ENCODE results near the gene R3HDM4.
"Not testable (repeated sequence)": the region's sequence is repeated elsewhere in the genome, so short reads cannot be mapped to it uniquely, and the experiment has no call there.

Gene R3HDM4

DNA sequence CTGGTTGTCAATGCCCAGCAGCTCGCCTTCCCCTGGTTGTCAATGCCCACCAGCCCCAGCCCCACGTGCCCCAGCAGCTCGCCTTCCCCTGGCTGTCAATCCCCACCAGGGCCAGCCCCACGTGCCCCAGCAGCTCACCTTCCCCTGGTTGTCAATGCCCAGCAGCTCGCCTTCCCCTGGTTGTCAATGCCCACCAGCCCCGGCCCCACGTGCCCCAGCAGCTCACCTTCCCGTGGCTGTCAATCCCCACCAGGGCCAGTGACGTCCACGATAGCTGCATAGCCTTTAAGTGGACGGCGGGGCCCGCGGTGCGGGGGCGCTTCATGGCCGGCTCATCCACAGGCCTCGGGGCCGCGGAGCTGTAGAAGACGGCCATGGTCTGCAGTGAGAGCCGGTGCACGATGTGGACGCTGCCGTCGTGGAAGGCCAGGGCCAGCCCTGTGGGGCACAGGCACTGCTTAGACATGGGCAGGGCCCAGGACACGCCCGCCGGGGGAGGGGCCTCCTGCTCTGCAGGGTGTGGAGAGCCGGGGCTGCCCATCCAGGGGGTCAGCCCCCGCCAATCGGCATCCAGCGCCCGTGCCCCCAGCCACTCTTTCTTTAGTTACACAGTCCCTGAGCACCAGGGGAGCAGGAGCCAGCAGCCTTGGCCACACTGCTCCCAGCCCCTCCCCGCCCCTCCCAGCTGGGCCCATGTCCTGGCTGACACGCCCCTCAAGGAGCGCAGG lies 33.1 kb downstream of the R3HDM4 start:
- no peak for DNase-seq
- H3K4me3 ChIP-seq = no peak overlapping the region
- TF ChIP-seq CTCF (IDR thresholded peaks at IDR 0.05) = no peak
- peaks cover 54 to 96% (median 84%) of the 10 kb centered on the region in 3 donors for H3K36me3 ChIP-seq
- no peaks in the 10 kb centered on the region for H3K27me3 ChIP-seq
- H3K27ac ChIP-seq = no peak overlapping the region
- no peaks in the 10 kb centered on the region for H3K4me1 ChIP-seq
- intact Hi-C loops (cut with DNase I; ENCODE audit: low total_unique reads) = no loop called here
- no peaks in the 10 kb centered on the region for H3K9me3 ChIP-seq

- peaks cover 54 to 96% (median 84%) of the 10 kb centered on the region in 3 donors for H3K36me3 ChIP-seq
- intact Hi-C loops (cut with DNase I; ENCODE audit: low total_unique reads); H3K4me3 ChIP-seq; H3K9me3 ChIP-seq; H3K27me3 ChIP-seq; H3K4me1 ChIP-seq; DNase-seq; H3K27ac ChIP-seq: not testable (repeated sequence)
Measured at GRCh38 chr19:878751-879561, 34.1 kb downstream of the R3HDM4 start.

DNA sequence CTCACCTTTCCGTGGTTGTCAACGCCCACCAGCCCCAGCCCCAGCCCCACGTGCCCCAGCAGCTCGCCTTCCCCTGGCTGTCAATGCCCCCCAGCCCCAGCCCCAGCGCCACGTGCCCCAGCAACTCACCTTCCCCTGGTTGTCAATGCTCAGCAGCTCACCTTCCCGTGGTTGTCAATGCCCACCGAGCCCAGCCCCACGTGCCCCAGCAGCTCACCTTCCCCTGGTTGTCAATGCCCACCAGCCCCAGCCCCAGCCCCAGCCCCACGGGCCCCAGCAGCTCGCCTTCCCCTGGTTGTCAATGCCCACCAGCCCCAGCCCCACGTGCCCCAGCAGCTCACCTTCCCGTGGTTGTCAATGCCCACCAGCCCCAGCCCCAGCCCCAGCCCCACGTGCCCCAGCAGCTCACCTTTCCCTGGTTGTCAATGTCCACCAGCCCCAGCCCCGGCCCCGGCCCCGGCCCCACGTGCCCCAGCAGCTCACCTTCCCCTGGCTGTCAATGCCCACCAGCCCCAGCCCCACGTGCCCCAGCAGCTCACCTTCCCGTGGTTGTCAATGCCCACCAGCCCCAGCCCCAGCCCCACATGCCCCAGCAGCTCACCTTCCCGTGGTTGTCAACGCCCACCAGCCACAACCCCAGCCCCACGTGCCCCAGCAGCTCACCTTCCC lies 34.9 kb downstream of the R3HDM4 start:
- intact Hi-C loops (cut with DNase I; ENCODE audit: low total_unique reads); H3K9me3 ChIP-seq; DNase-seq; H3K27me3 ChIP-seq; H3K4me3 ChIP-seq; H3K27ac ChIP-seq; H3K4me1 ChIP-seq: not testable (repeated sequence)
- H3K36me3 ChIP-seq = peaks cover 53 to 96% (median 84%) of the 10 kb centered on the region in 3 donors

DNA sequence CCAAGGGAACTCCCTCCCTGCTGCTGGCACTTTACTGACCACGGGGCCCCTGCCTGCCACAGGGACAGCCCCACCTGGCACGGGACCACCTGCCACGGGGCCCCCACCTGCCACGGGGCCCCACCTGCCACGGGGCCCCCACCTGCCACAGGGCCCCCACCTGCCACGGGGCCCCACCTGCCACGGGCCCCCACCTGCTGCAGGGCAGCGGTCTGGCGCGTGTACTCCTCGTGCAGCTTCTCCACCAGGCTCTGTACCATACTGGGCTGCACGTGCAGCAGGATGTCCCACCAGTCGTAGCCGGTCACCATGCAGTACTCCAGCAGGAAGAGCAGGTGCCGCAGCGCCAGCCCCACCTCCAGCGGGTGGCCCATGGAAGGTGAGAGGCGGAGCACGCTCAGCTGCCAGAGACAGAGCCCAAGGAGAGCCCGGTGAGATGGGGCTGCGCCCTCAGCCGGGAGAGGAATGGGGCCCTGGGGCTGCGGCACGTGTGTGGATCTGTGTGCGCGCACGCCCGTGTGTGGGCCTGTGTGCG lies 36.2 kb downstream of the R3HDM4 start:
- no peak for DNase-seq
- H3K4me1 ChIP-seq = peaks cover 0 to 8% (median 0%) of the 10 kb centered on the region in 4 donors
- H3K4me3 ChIP-seq = no peak overlapping the region
- no peaks in the 10 kb centered on the region for H3K9me3 ChIP-seq
- intact Hi-C loops (cut with DNase I; ENCODE audit: low total_unique reads) = no loop called here
- H3K27me3 ChIP-seq = no peaks in the 10 kb centered on the region
- peaks cover 50 to 92% (median 72%) of the 10 kb centered on the region in 3 donors for H3K36me3 ChIP-seq
- no peak overlapping the region for H3K27ac ChIP-seq
- no peak for TF ChIP-seq CTCF (IDR thresholded peaks at IDR 0.05)

DNA sequence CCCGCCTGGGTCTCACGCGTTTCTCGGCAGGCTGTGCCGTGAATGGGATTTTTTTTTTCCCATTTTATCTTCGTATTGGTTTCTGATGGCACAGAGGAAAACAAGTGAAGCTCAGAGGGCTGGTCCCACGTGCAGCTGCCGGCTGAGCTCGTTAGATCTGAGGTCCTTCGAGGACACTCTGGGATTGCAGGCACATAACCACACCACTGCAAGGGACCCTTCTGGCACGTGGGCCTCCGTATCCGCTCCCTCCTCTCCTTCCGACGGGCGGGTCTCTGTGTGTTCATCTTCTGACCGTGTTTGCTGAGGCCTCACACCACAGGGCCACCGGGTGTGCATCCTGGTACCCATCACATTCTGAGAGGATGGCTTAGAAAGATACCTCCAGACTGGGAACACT lies 36.9 kb downstream of the R3HDM4 start:
- no peak for DNase-seq
- Histone ChIP-seq H3K36me3 (peaks cover 44 to 90% (median 68%) of the 10 kb centered on the region in 3 donors), H3K4me1 (peaks cover 0 to 8% (median 0%) of the 10 kb centered on the region in 4 donors), H3K27ac (no peak overlapping the region), H3K9me3 (no peaks in the 10 kb centered on the region), H3K27me3 (no peaks in the 10 kb centered on the region), H3K4me3 (no peak overlapping the region)
- TF ChIP-seq CTCF (IDR thresholded peaks at IDR 0.05) = no peak
- intact Hi-C loops (cut with DNase I; ENCODE audit: low total_unique reads) = no loop called here

DNA sequence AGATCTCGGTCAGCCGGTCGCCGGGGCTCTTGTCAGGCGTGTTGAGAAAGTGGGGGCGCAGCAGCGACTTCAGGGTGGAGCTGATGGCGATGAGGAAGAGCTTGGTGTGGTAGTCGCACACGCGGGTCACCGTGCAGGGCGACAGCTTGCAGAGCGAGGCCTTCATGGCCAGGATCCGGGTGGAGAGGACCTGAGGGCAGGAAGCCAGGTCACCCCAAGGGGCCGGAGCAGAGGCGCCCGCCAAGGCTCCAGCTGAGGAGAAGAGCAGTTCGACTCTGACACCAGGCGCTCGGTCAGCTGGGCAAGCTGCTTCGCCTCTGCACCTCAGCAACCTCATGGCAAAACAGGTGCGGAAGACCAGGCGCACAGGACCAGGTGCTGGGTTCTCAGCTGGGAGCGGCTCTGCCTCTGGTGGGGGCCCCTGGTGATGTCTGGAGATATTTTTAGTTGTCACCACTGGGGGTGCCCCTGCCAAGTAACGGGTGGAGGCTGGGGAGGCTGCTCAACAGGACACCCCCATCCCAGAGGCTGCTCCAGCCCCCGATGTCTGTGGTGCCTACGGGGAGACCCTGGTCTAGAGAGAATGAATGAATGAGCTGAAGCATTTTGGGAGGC lies 37.6 kb downstream of the R3HDM4 start:
- intact Hi-C loops (cut with DNase I; ENCODE audit: low total_unique reads) = no loop called here
- Histone ChIP-seq H3K9me3 (no peaks in the 10 kb centered on the region), H3K4me1 (peaks cover 0 to 8% (median 0%) of the 10 kb centered on the region in 4 donors), H3K36me3 (peaks cover 44 to 90% (median 68%) of the 10 kb centered on the region in 3 donors), H3K27me3 (no peaks in the 10 kb centered on the region), H3K4me3 (no peak overlapping the region), H3K27ac (no peak overlapping the region)
- TF ChIP-seq CTCF (IDR thresholded peaks at IDR 0.05) = no peak
- no peak for DNase-seq

Measured in tibial artery (tissue), 4 donors.